Choroid plexus epithelial cell (primary cell): ENCODE results near the gene LLCFC1.

Source experiments
- DNase-seq: peaks from one replicate; pipeline ENCODE4 v3.0.0-alpha.2; 2010; ENCODE audit warnings: low read depth
- H3K4me3 ChIP-seq: 2 replicates; pipeline ENCODE4 v1.5.1; 2011; ENCODE audit warnings: low read depth, mild to moderate bottlenecking, control low read depth, low read length, moderate library complexity
- TF ChIP-seq, protein P1 (sequence below): conservative IDR thresholded peaks from 2 replicates; pipeline ENCODE4 v1.5.1; 2011; ENCODE audit warnings: low read depth, mild to moderate bottlenecking, control low read depth, inconsistent platforms, low read length, moderate library complexity

Gene LLCFC1

GRCh38 chr7:142939226-142939910, at the start of gene LLCFC1:
TSS of gene LLCFC1 (plus strand) at chr7:142939484. CDS start at chr7:142939622, 138 bp downstream.
- no peak for DNase-seq
- H3K4me3 ChIP-seq = no peak within 1 kb of the TSS
- TF ChIP-seq, protein P1, sequence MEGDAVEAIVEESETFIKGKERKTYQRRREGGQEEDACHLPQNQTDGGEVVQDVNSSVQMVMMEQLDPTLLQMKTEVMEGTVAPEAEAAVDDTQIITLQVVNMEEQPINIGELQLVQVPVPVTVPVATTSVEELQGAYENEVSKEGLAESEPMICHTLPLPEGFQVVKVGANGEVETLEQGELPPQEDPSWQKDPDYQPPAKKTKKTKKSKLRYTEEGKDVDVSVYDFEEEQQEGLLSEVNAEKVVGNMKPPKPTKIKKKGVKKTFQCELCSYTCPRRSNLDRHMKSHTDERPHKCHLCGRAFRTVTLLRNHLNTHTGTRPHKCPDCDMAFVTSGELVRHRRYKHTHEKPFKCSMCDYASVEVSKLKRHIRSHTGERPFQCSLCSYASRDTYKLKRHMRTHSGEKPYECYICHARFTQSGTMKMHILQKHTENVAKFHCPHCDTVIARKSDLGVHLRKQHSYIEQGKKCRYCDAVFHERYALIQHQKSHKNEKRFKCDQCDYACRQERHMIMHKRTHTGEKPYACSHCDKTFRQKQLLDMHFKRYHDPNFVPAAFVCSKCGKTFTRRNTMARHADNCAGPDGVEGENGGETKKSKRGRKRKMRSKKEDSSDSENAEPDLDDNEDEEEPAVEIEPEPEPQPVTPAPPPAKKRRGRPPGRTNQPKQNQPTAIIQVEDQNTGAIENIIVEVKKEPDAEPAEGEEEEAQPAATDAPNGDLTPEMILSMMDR = peak; percentile 25

DNA sequence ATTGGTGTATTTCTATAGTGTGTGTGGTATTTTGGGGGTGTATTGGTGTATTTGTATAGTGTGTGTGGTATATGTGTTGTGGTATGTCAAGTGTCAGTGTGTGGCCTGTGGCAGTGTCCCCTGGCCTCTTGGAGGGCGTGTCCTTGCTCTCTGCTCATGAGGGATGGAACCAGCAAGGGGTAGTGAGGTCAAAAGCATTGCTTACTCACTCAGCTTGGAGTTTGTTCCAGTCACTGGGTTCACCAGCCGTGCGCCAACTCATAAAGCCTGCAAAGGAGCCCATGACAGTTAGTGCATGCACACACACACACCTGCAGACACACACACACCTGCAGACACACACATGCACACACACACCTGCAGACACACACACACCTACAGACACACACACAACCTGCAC, 49.5 kb upstream of the LLCFC1 start:
- no peak overlapping the region for H3K4me3 ChIP-seq
- no peak for DNase-seq
- TF ChIP-seq, protein P1 = no peak

GRCh38 chr7:142890874-142891485, 48.3 kb upstream of the LLCFC1 start:
- TF ChIP-seq, protein P1 = no peak
- no peak for DNase-seq
- H3K4me3 ChIP-seq = no peak overlapping the region

GRCh38 chr7:142891490-142892082, 47.7 kb upstream of the LLCFC1 start:
- H3K4me3 ChIP-seq = no peak overlapping the region
- no peak for DNase-seq
- TF ChIP-seq, protein P1 = no peak

GRCh38 chr7:142892951-142893350, 46.3 kb upstream of the LLCFC1 start:
- TF ChIP-seq, protein P1 = no peak
- no peak overlapping the region for H3K4me3 ChIP-seq
- DNase-seq = no peak

DNA sequence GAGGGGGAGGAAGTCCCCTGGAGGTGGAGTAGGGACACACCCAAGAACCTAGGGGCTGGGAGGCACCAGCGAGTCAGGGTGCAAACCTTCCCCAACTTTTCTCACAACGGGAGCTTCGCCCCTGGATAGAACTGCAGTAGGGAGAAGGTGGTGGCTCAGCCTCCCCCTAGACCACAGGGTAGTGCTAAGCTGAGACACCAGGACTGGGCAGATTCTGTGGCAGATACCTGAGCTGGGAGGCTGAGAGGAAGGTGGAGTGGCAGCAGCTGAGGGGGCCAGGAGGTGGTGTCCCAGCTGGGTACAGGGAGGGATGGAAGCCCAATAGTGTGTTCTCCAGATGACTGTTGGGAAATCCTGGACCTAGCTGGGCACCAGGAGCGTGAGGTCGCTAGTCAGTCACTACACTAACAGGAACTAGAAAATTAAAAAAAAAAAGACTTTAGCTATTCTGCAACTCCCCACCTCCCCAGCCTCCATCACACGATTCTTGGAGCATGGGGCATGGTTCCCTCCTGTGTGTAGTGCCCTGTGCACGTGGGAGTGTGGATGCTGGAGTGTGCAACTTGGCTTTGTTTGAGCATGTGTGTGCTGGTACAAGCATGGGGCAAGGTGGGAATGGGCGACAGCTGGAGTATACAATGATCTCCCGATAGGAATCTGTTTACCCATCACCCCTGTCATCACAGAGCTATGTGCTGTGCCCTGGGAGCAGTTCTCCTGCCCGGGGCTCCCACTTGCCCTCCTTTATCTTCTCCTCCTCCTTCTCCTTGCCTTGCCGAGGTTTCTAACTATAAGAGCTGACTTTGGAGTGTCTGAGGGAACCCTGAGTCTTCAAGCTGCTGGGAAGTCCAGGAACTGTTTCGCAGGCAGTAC, 44.9 kb upstream of the LLCFC1 start:
- TF ChIP-seq, protein P1 = no peak

More for the DNA sequence above, 44.9 kb upstream of the LLCFC1 start:
- no peak overlapping the region for H3K4me3 ChIP-seq
- no peak for DNase-seq
